GM23338 (cell line): ENCODE measurements around the gene PTOV1. TPM values are rescaled to one million over a fixed set of nuclear protein-coding genes. Genes with fewer than 3 reads are reported as not detected.

Source experiments
- ATAC-seq: fragments of 200-7000 bp; cut with Tn5 transposase; 3 replicates; pipeline ENCODE4 v1.9.1; 2020
- DNase-seq: peaks from one replicate; pipeline ENCODE4 v3.0.0-alpha.2; 2015; ENCODE audit warnings: low spot score
- H2AFZ ChIP-seq: fragments of 200-600 bp; sonication (generic); 2 replicates; pipeline ENCODE4 v1.8.0; 2016; ENCODE audit warnings: antibody characterized with exemption, mild to moderate bottlenecking, moderate library complexity
- H3F3A ChIP-seq: fragments of 200-600 bp; sonication (generic); replicated peaks from 2 replicates; pipeline ENCODE4 v1.8.0; 2017; ENCODE audit warnings: antibody characterized with exemption, mixed run types, low read depth
- H3K27ac ChIP-seq: fragments of 200-600 bp; sonication (generic); 2 replicates; pipeline ENCODE4 v1.6.1; 2016; ENCODE audit warnings: low read depth
- H3K27me3 ChIP-seq: fragments of 200-600 bp; sonication (generic); 2 replicates; pipeline ENCODE4 v1.8.0; 2016; ENCODE audit warnings: mild to moderate bottlenecking, mixed run types, moderate library complexity; ENCODE audit not compliant: insufficient read depth
- H3K36me3 ChIP-seq: fragments of 200-600 bp; sonication (generic); 2 replicates; pipeline ENCODE4 v1.8.0; 2016; ENCODE audit warnings: mild to moderate bottlenecking; ENCODE audit not compliant: insufficient read depth
- H3K4me1 ChIP-seq: fragments of 200-600 bp; sonication (generic); 2 replicates; pipeline ENCODE4 v1.8.0; 2016; ENCODE audit warnings: mild to moderate bottlenecking, moderate library complexity; ENCODE audit not compliant: insufficient read depth
- H3K4me2 ChIP-seq: fragments of 200-600 bp; sonication (generic); 2 replicates; pipeline ENCODE4 v1.7.1; 2017; ENCODE audit warnings: mixed run types
- H3K4me3 ChIP-seq: fragments of 200-600 bp; sonication (generic); 2 replicates; pipeline ENCODE4 v1.6.1; 2016; ENCODE audit warnings: mixed run types
- H3K79me2 ChIP-seq: fragments of 200-600 bp; sonication (generic); replicated peaks from 2 replicates; pipeline ENCODE4 v1.8.0; 2017; ENCODE audit warnings: mild to moderate bottlenecking; ENCODE audit not compliant: insufficient read depth
- H3K9me2 ChIP-seq: fragments of 200-600 bp; sonication (generic); 2 replicates; pipeline ENCODE4 v1.8.0; 2017; ENCODE audit not compliant: insufficient read depth
- H4K20me1 ChIP-seq: fragments of 200-600 bp; sonication (generic); replicated peaks from 2 replicates; pipeline ENCODE4 v1.8.0; 2017; ENCODE audit warnings: mild to moderate bottlenecking; ENCODE audit not compliant: insufficient read depth
- H3K27ac Mint-ChIP-seq: 2 replicates; pipeline ENCODE4 v1.8.0; 2020; ENCODE audit warnings: inconsistent platforms, mild to moderate bottlenecking, moderate library complexity, mixed read lengths
- H3K27me3 Mint-ChIP-seq: 3 replicates; pipeline ENCODE4 v1.8.0; 2022; ENCODE audit warnings: low read depth, mild to moderate bottlenecking, moderate library complexity, mixed read lengths, inconsistent platforms; ENCODE audit not compliant: insufficient read depth, poor library complexity
- H3K36me3 Mint-ChIP-seq: 3 replicates; pipeline ENCODE4 v1.8.0; 2021; ENCODE audit warnings: low read depth, mild to moderate bottlenecking, inconsistent platforms, moderate library complexity, mixed read lengths
- H3K4me1 Mint-ChIP-seq: 3 replicates; pipeline ENCODE4 v1.8.0; 2020; ENCODE audit warnings: mild to moderate bottlenecking, inconsistent platforms, mixed read lengths
- H3K4me3 Mint-ChIP-seq: 3 replicates; pipeline ENCODE4 v1.8.0; 2021; ENCODE audit warnings: moderate library complexity, mild to moderate bottlenecking, inconsistent platforms, mixed read lengths
- H3K9me3 Mint-ChIP-seq: 3 replicates; pipeline ENCODE4 v1.8.0; 2020; ENCODE audit warnings: moderate library complexity, mild to moderate bottlenecking, inconsistent platforms, mixed read lengths
- CREB1 ChIP-seq: fragments of 250-450 bp; sonication (Bioruptor Pico); IDR thresholded peaks from 2 replicates; pipeline ENCODE4 v1.5.0; 2020; ENCODE audit warnings: low read depth, mild to moderate bottlenecking, moderate library complexity
- EZH2phosphoT487 ChIP-seq: fragments of 200-600 bp; sonication (generic); IDR thresholded peaks from one replicate; pipeline ENCODE4 v1.8.1; 2018; ENCODE audit warnings: antibody characterized with exemption; ENCODE audit not compliant: unreplicated experiment
- REST ChIP-seq: IDR thresholded peaks from one replicate; pipeline ENCODE4 v1.6.1; 2018; ENCODE audit warnings: antibody characterized with exemption; ENCODE audit not compliant: unreplicated experiment
- STAT1 ChIP-seq: IDR thresholded peaks from one replicate; pipeline ENCODE4 v1.6.1; 2016; ENCODE audit warnings: antibody characterized with exemption; ENCODE audit not compliant: unreplicated experiment
- ZNF114 ChIP-seq: fragments of 250-450 bp; sonication (Bioruptor Pico); IDR thresholded peaks from 2 replicates; pipeline ENCODE4 v1.5.0; 2020; ENCODE audit warnings: mild to moderate bottlenecking, moderate library complexity
- ZNF331 ChIP-seq: fragments of 250-450 bp; sonication (Bioruptor Pico); IDR thresholded peaks from 2 replicates; pipeline ENCODE4 v1.5.0; 2020; ENCODE audit warnings: low read depth, mild to moderate bottlenecking, moderate library complexity
- ZNF462 ChIP-seq: fragments of 250-450 bp; sonication (Bioruptor Pico); IDR thresholded peaks from 2 replicates; pipeline ENCODE4 v1.5.0; 2020; ENCODE audit warnings: mild to moderate bottlenecking, moderate library complexity
- polyA plus RNA-seq: library from polyadenylated mRNA; unstranded; fragments of >200 nt; fragmentation: Nextera tagmentation; extraction: Ambion mirVana; gene quantifications from 2 replicates; pipeline ENCODE4 v1.2.1, GENCODE V29; 2016
- total RNA-seq: library from RNA; depleted of rRNA; stranded (reverse); fragments of >200 nt; shearing (Covaris generic); gene quantifications from 2 replicates; pipeline ENCODE4 v1.2.3, GENCODE V29; 2014

Gene PTOV1
- total and polyA plus RNA-seq, 2 experiments from 2014 or later, result 188 to 209 TPM

- no peaks in the 10 kb centered on the region; the same call in 1 of the 2 replicates for H4K20me1 ChIP-seq
- Mint-ChIP-seq H3K27ac (no peak overlapping the region), H3K27me3 (peaks cover 18% of the 10 kb centered on the region), H3K4me1 (peaks cover 6% of the 10 kb centered on the region), H3K9me3 (no peaks in the 10 kb centered on the region; the same call in 2 of the 3 replicates), H3K4me3 (no peak overlapping the region), H3K36me3 (peaks cover 12% of the 10 kb centered on the region)
- H3K4me3 ChIP-seq, result no peak overlapping the region
- no peak overlapping the region for H2AFZ ChIP-seq
- no peak for DNase-seq
- peaks cover 3% of the 10 kb centered on the region; the same call in 1 of the 2 replicates for H3K36me3 ChIP-seq
- ATAC-seq, result no peak
- H3K4me2 ChIP-seq, result no peak overlapping the region
- no peaks in the 10 kb centered on the region for H3K27me3 ChIP-seq
- no peak for TF ChIP-seq ZNF331 (CRISPR knock-in tag)
- no peak for TF ChIP-seq STAT1
- no peak for TF ChIP-seq EZH2phosphoT487
- no peak for TF ChIP-seq ZNF114 (CRISPR knock-in tag)
- TF ChIP-seq CREB1, result no peak
- no peak for TF ChIP-seq REST
- no peak for TF ChIP-seq ZNF462
- H3K27ac ChIP-seq, result no peak overlapping the region
- H3K4me1 ChIP-seq, result peaks cover 4% of the 10 kb centered on the region; the same call in 1 of the 2 replicates
- peaks cover 32% of the 10 kb centered on the region for H3K79me2 ChIP-seq
- H3K9me2 ChIP-seq, result no peaks in the 10 kb centered on the region
- H3F3A ChIP-seq, result no peaks in the 10 kb centered on the region
Measured at GRCh38 chr19:49823472-49823871, 27.5 kb upstream of the PTOV1 start.
